Keratinocyte (primary cell): Measurements from ENCODE around the gene ELF4. TPM values are rescaled to one million over a fixed set of nuclear protein-coding genes. Genes with fewer than 3 reads are reported as not detected.

ENCODE experiments used
- DNase-seq: peaks from one replicate; pipeline ENCODE4 v3.0.0-alpha.2; 2011; ENCODE audit warnings: low read depth, missing footprints, low spot score
- FAIRE-seq: peaks from 2 replicates; lab custom pipeline; 2011; peaks lifted over from hg19 to GRCh38; lab: Jason Lieb, UNC
- H2AFZ ChIP-seq: 2 replicates; pipeline ENCODE4 v1.6.0; 2012; ENCODE audit warnings: low read length, control low read depth, inconsistent platforms; ENCODE audit not compliant: control insufficient read depth
- H3K27ac ChIP-seq: 2 replicates; pipeline ENCODE4 v1.5.1; 2011; ENCODE audit warnings: low read length; ENCODE audit not compliant: control insufficient read depth, insufficient read depth
- H3K27me3 ChIP-seq: 3 replicates; pipeline ENCODE4 v1.6.0; 2011; ENCODE audit warnings: low read length; ENCODE audit not compliant: control insufficient read depth, insufficient read depth; ENCODE audit errors: extremely low read depth
- H3K36me3 ChIP-seq, 2 experiments: 2 replicates in 1 of 2; 3 replicates in 1 of 2; pipeline ENCODE4 v1.5.1; 2011; ENCODE audit warnings: low read length in 2 of 2, mild to moderate bottlenecking in 1 of 2; ENCODE audit not compliant: control insufficient read depth in 2 of 2, insufficient read depth in 2 of 2; ENCODE audit errors: extremely low read depth in 1 of 2
- H3K4me1 ChIP-seq: 3 replicates; pipeline ENCODE4 v1.5.1; 2011; ENCODE audit warnings: low read length; ENCODE audit not compliant: control insufficient read depth, insufficient read depth; ENCODE audit errors: extremely low read depth
- H3K4me2 ChIP-seq: 3 replicates; pipeline ENCODE4 v1.6.0; 2011; ENCODE audit warnings: low read depth, low read length; ENCODE audit not compliant: control insufficient read depth, insufficient read depth; ENCODE audit errors: extremely low read depth
- H3K4me3 ChIP-seq, 3 experiments: fragments of 200-600 bp in 1 of 3; sonication (generic) in 1 of 3; 2 replicates in 2 of 3; 3 replicates in 1 of 3; pipeline ENCODE4 v1.5.1; 2011 to 2016; ENCODE audit warnings: low read length in 3 of 3, mild to moderate bottlenecking in 3 of 3, control low read depth in 2 of 3, inconsistent platforms in 1 of 3, low read depth in 1 of 3, mixed read lengths in 1 of 3, mixed run types in 1 of 3, moderate library complexity in 1 of 3; ENCODE audit not compliant: control insufficient read depth in 2 of 3, insufficient read depth in 2 of 3; ENCODE audit errors: extremely low read depth in 1 of 3
- H3K79me2 ChIP-seq: 2 replicates; pipeline ENCODE4 v1.6.0; 2012; ENCODE audit warnings: low read length; ENCODE audit not compliant: control insufficient read depth, insufficient read depth
- H3K9ac ChIP-seq: 3 replicates; pipeline ENCODE4 v1.6.0; 2011; ENCODE audit warnings: low read length; ENCODE audit not compliant: control insufficient read depth, insufficient read depth; ENCODE audit errors: extremely low read depth
- H3K9me1 ChIP-seq: 3 replicates; pipeline ENCODE4 v1.6.0; 2011; ENCODE audit warnings: low read length; ENCODE audit not compliant: control insufficient read depth, insufficient read depth; ENCODE audit errors: extremely low read depth
- H3K9me3 ChIP-seq: 2 replicates; pipeline ENCODE4 v1.5.1; 2012; ENCODE audit warnings: low read depth, low read length; ENCODE audit not compliant: control insufficient read depth
- H4K20me1 ChIP-seq: 3 replicates; pipeline ENCODE4 v1.6.0; 2011; ENCODE audit warnings: low read length; ENCODE audit not compliant: control insufficient read depth, insufficient read depth; ENCODE audit errors: extremely low read depth
- CTCF ChIP-seq, 3 experiments: IDR thresholded peaks in 1 of 3; conservative IDR thresholded peaks in 1 of 3; optimal IDR thresholded peaks in 1 of 3; 2 replicates in 2 of 3; 3 replicates in 1 of 3; pipeline versions ENCODE3 to v1.5.1; 2011; ENCODE audit warnings: low read length in 3 of 3, mild to moderate bottlenecking in 3 of 3, moderate library complexity in 2 of 3, control low read depth in 1 of 3, inconsistent platforms in 1 of 3; ENCODE audit not compliant: insufficient read depth in 2 of 3; ENCODE audit errors: extremely low read depth in 1 of 3
- EZH2 ChIP-seq: IDR thresholded peaks from one replicate; pipeline ENCODE4 v1.6.1; 2012; ENCODE audit warnings: inconsistent platforms, mild to moderate bottlenecking, low read length, moderate library complexity
- dilution Hi-C: fragments of 300-500 bp; cut with MboI; formaldehyde crosslinking; loops from one replicate; pipeline ENCODE4 v1.7.0; 2020; ENCODE audit warnings: low sequenced_read_pairs; ENCODE audit not compliant: extremely low pct_ligation_motif_present
- polyA plus RNA-seq, 5 experiments: library from polyadenylated mRNA; depleted of rRNA in 3 of 5; stranded (reverse) in 3 of 5; stranded (forward) in 1 of 5; unstranded in 1 of 5; fragments of >200 nt; gene quantifications; 1 replicate in 1 of 5; 2 replicates in 3 of 5; 3 replicates in 1 of 5; pipeline versions ENCODE4 v1.2.1 to v1.2.3, GENCODE V29; 2011 to 2012; ENCODE audit warnings: missing spikeins in 2 of 5, low read depth in 1 of 5, low replicate concordance in 1 of 5

The ELF4 gene
- polyA plus RNA-seq, 1 donor (not counting 4 experiments of a cell fraction or from before 2014, with no cell fraction given) = 17.6 TPM

- Histone ChIP-seq H4K20me1 (no peaks in the 10 kb centered on the region), H3K9ac (no peak overlapping the region), H3K36me3 (no peaks in the 10 kb centered on the region), H3K27me3 (no peaks in the 10 kb centered on the region), H3K4me2 (no peak overlapping the region), H3K9me3 (no peaks in the 10 kb centered on the region), H3K9me1 (no peaks in the 10 kb centered on the region), H3K79me2 (no peaks in the 10 kb centered on the region), H2AFZ (no peak overlapping the region), H3K4me1 (peaks cover 3% of the 10 kb centered on the region), H3K27ac (no peak overlapping the region), H3K4me3 (no peak overlapping the region)
- FAIRE-seq = no peak
- TF ChIP-seq CTCF (optimal IDR thresholded peaks at IDR 0.05 in 1 of 3, IDR thresholded peaks at IDR 0.05 in 1 of 3, conservative IDR thresholded peaks at IDR 0.05 in 1 of 3; ENCODE audit: extremely low read depth in 1 of 3, insufficient read depth in 2 of 3, low read length in 3 of 3) (no peak), EZH2 (no peak)
- dilution Hi-C loops = no loop called here
- DNase-seq = no peak
Observed at GRCh38 chrX:130057209-130057608, 53.1 kb downstream of the ELF4 start.

GRCh38 chrX:130055899-130056298 lies 54.4 kb downstream of the ELF4 start:
- no peak overlapping the region for H3K27ac ChIP-seq
- H3K79me2 ChIP-seq = no peaks in the 10 kb centered on the region
- H3K36me3 ChIP-seq = no peaks in the 10 kb centered on the region
- TF ChIP-seq EZH2 (no peak), CTCF (optimal IDR thresholded peaks at IDR 0.05 in 1 of 3, IDR thresholded peaks at IDR 0.05 in 1 of 3, conservative IDR thresholded peaks at IDR 0.05 in 1 of 3; ENCODE audit: extremely low read depth in 1 of 3, insufficient read depth in 2 of 3, low read length in 3 of 3) (no peak)
- dilution Hi-C loops = no loop called here
- FAIRE-seq = no peak
- no peaks in the 10 kb centered on the region for H3K27me3 ChIP-seq
- H3K9me1 ChIP-seq = no peaks in the 10 kb centered on the region
- H3K9me3 ChIP-seq = no peaks in the 10 kb centered on the region
- no peak overlapping the region for H3K4me2 ChIP-seq
- H4K20me1 ChIP-seq = no peaks in the 10 kb centered on the region
- DNase-seq = no peak
- H3K4me1 ChIP-seq = peaks cover 2% of the 10 kb centered on the region
- H3K4me3 ChIP-seq = no peak overlapping the region
- no peak overlapping the region for H3K9ac ChIP-seq
- no peak overlapping the region for H2AFZ ChIP-seq
